ENCODE results near the gene MEG3. TPM values are rescaled to one million over a fixed set of nuclear protein-coding genes. Genes with fewer than 3 reads are reported as not detected.

MEG3 gene
- total and polyA plus RNA-seq, 2 experiments from 2014 or later: not detected

GRCh38 chr14:100810435-100810834, 15.5 kb upstream of the MEG3 start:
- no peak overlapping the region for H3K27ac Mint-ChIP-seq
- no peak for TF ChIP-seq ETS1 (IDR thresholded peaks at IDR 0.05)
- no peak for TF ChIP-seq STAT1 (IDR thresholded peaks at IDR 0.05; ENCODE audit: unreplicated experiment)
- no peak for TF ChIP-seq EZH2phosphoT487 (IDR thresholded peaks at IDR 0.05; ENCODE audit: unreplicated experiment)
- no peak for TF ChIP-seq CREB1 (CRISPR knock-in tag; IDR thresholded peaks at IDR 0.05; ENCODE audit: low read depth)
- no peak for TF ChIP-seq ZNF331 (CRISPR knock-in tag; IDR thresholded peaks at IDR 0.05; ENCODE audit: low read depth)
- no peak for TF ChIP-seq EZH2 (IDR thresholded peaks at IDR 0.05; ENCODE audit: low read depth, unreplicated experiment)
- Histone ChIP-seq H2AFZ (no peak overlapping the region), H3K79me2 (replicated peaks; ENCODE audit: insufficient read depth) (no peaks in the 10 kb centered on the region), H3F3A (replicated peaks; ENCODE audit: low read depth) (no peaks in the 10 kb centered on the region), H3K4me3 (no peak overlapping the region), H4K20me1 (replicated peaks; ENCODE audit: insufficient read depth) (no peaks in the 10 kb centered on the region), H3K27me3 (ENCODE audit: insufficient read depth) (no peaks in the 10 kb centered on the region), H3K4me1 (ENCODE audit: insufficient read depth) (peaks cover under 1% of the 10 kb centered on the region; the same call in 1 of the 2 replicates), H3K36me3 (ENCODE audit: insufficient read depth) (no peaks in the 10 kb centered on the region; the same call in 1 of the 2 replicates), H3K4me2 (no peak overlapping the region), H3K9me2 (ENCODE audit: insufficient read depth) (no peaks in the 10 kb centered on the region), H3K27ac (ENCODE audit: low read depth) (no peak overlapping the region)
- no peak overlapping the region for H3K4me3 Mint-ChIP-seq
- peaks cover 79% of the 10 kb centered on the region for H3K9me3 Mint-ChIP-seq
- ATAC-seq (no peak), DNase-seq (ENCODE audit: low spot score) (no peak)
- peaks cover 14% of the 10 kb centered on the region for H3K27me3 Mint-ChIP-seq (ENCODE audit: insufficient read depth, low read depth, poor library complexity)
- peaks cover 54% of the 10 kb centered on the region for H3K36me3 Mint-ChIP-seq (ENCODE audit: low read depth)
- peaks cover 3% of the 10 kb centered on the region; the same call in 2 of the 3 replicates for H3K4me1 Mint-ChIP-seq

- no peaks in the 10 kb centered on the region for H3K79me2 ChIP-seq (replicated peaks; ENCODE audit: insufficient read depth)
- no peaks in the 10 kb centered on the region for H3K9me2 ChIP-seq (ENCODE audit: insufficient read depth)
- ATAC-seq (no peak), DNase-seq (ENCODE audit: low spot score) (no peak)
- no peaks in the 10 kb centered on the region for H4K20me1 ChIP-seq (replicated peaks; ENCODE audit: insufficient read depth)
- H3F3A ChIP-seq (replicated peaks; ENCODE audit: low read depth): no peaks in the 10 kb centered on the region
- Mint-ChIP-seq H3K9me3 (peaks cover 79% of the 10 kb centered on the region), H3K27ac (no peak overlapping the region), H3K36me3 (ENCODE audit: low read depth) (peaks cover 54% of the 10 kb centered on the region), H3K27me3 (ENCODE audit: insufficient read depth, low read depth, poor library complexity) (peaks cover 11% of the 10 kb centered on the region), H3K4me3 (no peak overlapping the region), H3K4me1 (peaks cover 3% of the 10 kb centered on the region)
- H3K4me1 ChIP-seq (ENCODE audit: insufficient read depth): 0 out of 2 replicates have a peak, but pooled peaks cover under 1% of the 10 kb centered on the region
- H3K4me2 ChIP-seq: no peak overlapping the region
- no peaks in the 10 kb centered on the region for H3K27me3 ChIP-seq (ENCODE audit: insufficient read depth)
- H2AFZ ChIP-seq: no peak overlapping the region
- H3K36me3 ChIP-seq (ENCODE audit: insufficient read depth): no peaks in the 10 kb centered on the region; the same call in 1 of the 2 replicates
- no peak overlapping the region for H3K4me3 ChIP-seq
- H3K27ac ChIP-seq (ENCODE audit: low read depth): no peak overlapping the region
- TF ChIP-seq REST (IDR thresholded peaks at IDR 0.05; ENCODE audit: unreplicated experiment) (no peak), NANOG (IDR thresholded peaks at IDR 0.05; ENCODE audit: borderline replicate concordance) (no peak), JUNB (IDR thresholded peaks at IDR 0.05; ENCODE audit: unreplicated experiment) (no peak), STAT1 (IDR thresholded peaks at IDR 0.05; ENCODE audit: unreplicated experiment) (no peak), CTCF (conservative IDR thresholded peaks at IDR 0.05; ENCODE audit: low read depth in 2 of 2) (no peak), CREB1 (CRISPR knock-in tag; IDR thresholded peaks at IDR 0.05; ENCODE audit: low read depth) (no peak), POLR2AphosphoS5 (IDR thresholded peaks at IDR 0.05; ENCODE audit: low read depth) (no peak), EZH2 (IDR thresholded peaks at IDR 0.05; ENCODE audit: low read depth, unreplicated experiment) (no peak)
Measured at GRCh38 chr14:100810861-100811461, 15.0 kb upstream of the MEG3 start.

Measured in GM23338 (cell line).